GM20000 (cell line): ENCODE results near the gene ROR1.

Experiments
- DNase-seq: peaks from one replicate; pipeline ENCODE4 v3.0.0; 2012; ENCODE audit warnings: low spot score
- TF ChIP-seq, protein P1 (sequence below): IDR thresholded peaks from 2 replicates; pipeline ENCODE4 v1.5.1; 2012; ENCODE audit warnings: mild to moderate bottlenecking, control low read depth; ENCODE audit errors: extremely low read depth, missing control alignments

Gene ROR1

GRCh38 chr1:63792152-63792551 is 18.3 kb downstream of the ROR1 start:
- TF ChIP-seq, protein P1, sequence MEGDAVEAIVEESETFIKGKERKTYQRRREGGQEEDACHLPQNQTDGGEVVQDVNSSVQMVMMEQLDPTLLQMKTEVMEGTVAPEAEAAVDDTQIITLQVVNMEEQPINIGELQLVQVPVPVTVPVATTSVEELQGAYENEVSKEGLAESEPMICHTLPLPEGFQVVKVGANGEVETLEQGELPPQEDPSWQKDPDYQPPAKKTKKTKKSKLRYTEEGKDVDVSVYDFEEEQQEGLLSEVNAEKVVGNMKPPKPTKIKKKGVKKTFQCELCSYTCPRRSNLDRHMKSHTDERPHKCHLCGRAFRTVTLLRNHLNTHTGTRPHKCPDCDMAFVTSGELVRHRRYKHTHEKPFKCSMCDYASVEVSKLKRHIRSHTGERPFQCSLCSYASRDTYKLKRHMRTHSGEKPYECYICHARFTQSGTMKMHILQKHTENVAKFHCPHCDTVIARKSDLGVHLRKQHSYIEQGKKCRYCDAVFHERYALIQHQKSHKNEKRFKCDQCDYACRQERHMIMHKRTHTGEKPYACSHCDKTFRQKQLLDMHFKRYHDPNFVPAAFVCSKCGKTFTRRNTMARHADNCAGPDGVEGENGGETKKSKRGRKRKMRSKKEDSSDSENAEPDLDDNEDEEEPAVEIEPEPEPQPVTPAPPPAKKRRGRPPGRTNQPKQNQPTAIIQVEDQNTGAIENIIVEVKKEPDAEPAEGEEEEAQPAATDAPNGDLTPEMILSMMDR: no peak
- DNase-seq: no peak

GRCh38 chr1:63793741-63794240 is 20.0 kb downstream of the ROR1 start:
- TF ChIP-seq, protein P1: no peak
- DNase-seq: no peak

- DNase-seq: no peak
- TF ChIP-seq, protein P1: no peak
Measured at GRCh38 chr1:63794354-63794753, 20.5 kb downstream of the ROR1 start.

DNA sequence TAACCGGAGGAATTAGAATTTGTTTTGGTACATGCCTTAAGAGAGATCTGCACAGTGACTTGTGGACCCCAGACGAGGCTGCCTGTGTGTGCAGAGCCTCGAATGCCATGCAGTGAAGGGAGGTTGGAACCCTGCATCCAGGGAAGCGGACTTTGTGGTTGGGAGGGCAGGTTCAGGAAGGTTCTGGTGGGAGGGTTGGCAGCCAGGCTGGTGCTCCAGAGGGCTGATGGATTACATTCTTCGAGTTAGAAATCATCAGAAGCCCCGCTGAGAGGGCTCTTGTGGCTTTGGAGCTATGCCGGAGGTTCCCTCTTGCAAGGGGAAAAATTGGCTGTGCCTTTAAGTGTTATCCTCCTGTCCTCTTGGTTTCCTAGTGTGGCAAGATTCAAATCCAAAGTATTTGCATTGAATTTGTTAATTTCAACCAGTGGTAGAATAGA is 21.1 kb downstream of the ROR1 start:
- TF ChIP-seq, protein P1: no peak
- DNase-seq: no peak

GRCh38 chr1:63795455-63795854 is 21.6 kb downstream of the ROR1 start:
- no peak for DNase-seq
- TF ChIP-seq, protein P1: no peak

GRCh38 chr1:63797056-63797726 is 23.4 kb downstream of the ROR1 start:
- TF ChIP-seq, protein P1: no peak
- DNase-seq: no peak

- TF ChIP-seq, protein P1: no peak
- no peak for DNase-seq
Measured at GRCh38 chr1:63798284-63798683, 24.5 kb downstream of the ROR1 start.
